HG03565 (cell line): ENCODE measurements around the gene CA5A.

ENCODE experiments used
- ATAC-seq: cut with Tn5 transposase; IDR thresholded peaks from one replicate; pipeline ENCODE4 v1.9.1; 2021; ENCODE audit warnings: mild to moderate bottlenecking, moderate library complexity; ENCODE audit not compliant: unreplicated experiment

Gene CA5A

DNA sequence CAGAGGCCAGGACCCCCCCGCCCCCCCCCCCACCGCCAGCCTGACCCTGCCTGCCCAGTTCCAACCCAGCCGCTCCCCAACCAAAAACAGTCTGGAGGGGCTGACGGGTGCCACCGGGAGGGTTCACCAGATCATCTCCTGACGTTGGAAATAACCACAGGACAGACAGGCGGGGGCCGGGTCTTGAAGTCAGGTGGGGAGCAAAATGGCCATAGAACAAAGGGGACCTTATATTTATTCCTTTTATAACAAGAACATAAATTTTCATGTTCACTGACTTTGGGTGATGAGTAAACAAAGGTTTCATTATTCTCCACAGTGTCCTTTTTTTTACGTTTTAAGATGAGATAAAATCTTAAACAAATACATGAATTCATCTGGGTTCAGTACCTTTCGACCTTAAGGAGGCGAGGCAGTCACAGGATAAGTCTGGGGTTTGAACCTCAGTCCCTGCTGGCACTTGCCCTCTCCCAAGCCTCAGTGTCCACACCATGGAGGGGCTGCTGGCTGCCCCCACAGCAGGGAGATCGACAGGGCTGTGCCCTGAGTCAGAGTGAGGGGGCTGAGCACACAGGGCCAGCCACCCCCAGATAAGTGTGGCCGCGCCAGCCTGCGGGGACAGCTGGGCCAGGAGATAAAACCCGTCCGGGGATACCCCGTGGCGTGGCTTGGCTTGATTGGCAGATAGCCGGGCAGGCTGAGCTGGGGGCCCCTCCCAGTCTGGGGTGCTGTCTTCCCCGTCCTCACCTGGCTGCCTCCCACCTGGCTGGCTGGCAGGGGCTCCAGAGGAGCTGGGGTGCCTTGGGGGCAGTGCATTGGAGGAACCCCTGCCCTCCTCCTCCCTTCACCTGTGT, 82.0 kb downstream of the CA5A start:
- no peak for ATAC-seq

DNA sequence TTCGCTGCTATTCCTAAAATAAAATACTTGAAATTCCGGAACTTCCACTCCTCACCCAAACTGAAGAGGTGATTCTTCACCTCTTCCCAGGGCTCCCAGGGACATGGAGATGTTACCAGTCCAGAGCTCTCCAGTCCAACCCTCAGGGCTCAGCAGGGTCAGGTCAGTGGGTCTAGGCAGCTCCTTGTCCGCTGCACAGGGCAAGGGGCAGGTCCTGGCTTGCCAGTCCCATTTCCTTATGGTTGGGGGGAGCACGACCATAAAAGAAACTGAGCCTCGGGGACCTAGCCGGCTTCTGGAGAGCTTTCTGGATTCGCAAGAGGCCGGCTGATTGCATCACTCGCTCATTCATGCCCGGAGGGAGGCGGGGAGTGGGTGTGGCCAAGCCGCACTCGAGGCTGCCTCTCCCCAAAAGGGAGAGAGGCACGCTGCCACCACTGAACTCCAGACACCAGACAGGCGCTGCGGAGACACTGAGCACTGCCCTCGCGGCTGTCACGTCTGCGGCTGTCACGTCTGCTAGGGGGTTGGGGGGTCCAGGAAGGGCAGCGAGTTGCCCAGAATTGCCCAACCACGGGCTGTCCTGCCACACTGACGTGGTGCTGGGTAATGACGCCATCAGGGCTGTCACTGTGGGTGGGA, 82.8 kb downstream of the CA5A start:
- ATAC-seq = no peak

DNA sequence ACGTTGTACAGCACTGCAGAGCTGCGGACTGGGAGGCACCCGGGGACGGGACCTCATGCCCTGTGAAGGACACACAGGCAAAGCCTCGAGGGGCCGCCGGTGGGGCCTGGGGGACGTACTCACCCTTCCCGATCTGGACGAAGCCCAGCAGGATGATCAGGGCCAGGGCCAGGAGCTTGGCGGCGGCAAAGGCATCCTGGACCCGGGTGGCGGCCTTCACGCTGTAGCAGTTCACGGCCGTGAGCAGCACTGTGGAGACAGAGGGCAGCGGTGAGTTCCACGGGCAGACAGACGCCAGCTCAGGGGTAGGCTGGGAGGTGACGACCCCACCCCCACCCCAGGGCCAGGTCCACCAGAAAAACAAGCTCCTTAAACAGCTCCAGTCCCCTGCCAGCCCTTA, 84.7 kb downstream of the CA5A start:
- ATAC-seq = no peak

DNA sequence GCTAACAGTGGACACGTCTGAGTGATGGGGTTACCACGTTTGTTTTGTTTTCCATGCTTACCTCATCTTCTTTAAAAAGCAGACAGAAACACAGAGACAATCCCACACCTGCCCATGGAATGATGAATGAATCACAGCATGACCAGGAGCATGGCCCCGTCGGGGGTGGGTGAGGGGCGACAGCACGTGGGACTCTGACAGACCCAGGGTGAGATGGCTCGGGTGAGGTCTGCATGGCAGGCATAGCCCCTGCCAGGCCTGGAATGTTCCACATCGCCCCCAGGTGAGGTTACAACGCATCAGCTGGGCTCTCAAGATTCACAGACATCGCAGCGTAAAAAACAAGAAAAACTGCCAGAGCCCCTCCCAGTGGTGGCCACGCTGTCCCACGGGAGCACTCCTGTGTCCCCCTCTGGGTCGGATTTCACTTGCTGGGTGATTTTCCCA, 85.2 kb downstream of the CA5A start:
- ATAC-seq = no peak

DNA sequence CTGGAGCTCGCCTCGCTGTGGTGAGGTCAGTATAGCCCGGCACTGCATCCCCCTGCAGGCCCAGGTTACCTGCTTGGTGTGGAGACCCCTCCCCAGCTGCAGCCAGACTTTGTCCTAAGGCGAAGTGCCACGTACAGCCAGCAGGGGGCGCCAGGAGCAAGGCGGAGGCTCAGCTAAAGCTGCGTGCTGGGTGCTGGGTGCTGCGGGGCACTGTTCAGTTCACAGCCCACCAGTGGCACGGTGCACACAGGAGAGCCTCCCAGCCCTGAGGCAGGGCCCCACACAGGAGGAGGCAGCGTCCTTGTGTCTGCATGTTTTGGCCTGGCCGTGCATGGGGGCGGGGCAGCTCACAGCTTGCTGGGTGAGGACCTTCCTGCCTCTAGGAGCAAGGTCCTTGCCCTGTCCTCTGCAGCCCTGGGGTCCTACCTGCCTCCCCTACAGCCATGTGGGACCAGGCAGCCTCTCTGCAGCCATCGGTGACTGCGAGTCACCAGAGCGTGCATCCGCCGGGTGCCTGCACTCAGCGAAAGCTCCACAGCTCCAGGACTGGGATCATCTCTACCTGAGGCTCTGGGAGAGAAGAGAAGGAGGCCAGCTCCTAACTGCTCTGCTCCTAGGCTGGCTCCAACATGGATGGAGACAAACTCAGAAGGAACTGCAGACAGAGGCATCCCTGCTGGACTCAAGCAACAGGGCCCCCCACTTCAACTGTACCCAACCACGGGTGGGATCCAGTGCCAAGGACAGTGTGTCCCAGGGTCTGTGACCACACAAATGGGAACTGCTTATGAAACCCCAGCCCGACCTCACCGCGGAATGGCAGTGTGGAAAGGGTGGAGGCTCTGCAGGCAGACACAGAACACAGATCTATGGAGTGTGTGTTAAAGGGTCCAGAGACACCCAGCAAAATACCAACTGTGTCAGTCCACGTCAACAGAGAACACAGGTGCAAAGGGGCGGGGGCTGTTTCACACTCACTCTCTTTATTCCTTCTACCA, 86.0 kb downstream of the CA5A start:
- ATAC-seq = no peak

DNA sequence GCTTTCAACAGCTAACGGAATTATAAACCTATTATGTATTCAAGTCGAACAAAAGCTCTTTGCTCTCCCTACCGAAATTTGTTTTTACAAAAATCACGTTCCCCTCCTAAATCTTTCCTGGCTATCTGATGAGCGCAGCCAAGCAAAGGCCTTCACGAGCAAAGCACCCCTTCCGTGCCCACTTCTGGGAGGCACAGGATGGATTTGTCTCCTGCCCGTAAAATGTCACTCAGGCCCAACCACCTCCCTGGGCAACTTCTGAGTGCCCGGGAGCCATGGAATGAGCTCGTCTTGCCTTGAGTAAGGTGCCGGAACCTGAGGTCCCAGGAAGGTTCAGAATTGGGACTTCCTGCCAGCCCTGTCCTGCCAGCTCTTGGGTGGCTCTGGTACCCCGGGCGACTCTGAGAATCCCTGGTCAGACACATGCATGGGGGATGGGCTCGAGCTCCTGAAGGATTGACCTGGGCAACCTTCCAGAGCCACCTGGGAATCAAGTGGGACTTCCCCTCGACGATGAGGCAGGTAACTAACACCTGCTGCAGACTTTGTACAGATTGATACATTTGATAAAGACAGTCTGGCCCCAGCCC, 86.8 kb downstream of the CA5A start:
- ATAC-seq = no peak

DNA sequence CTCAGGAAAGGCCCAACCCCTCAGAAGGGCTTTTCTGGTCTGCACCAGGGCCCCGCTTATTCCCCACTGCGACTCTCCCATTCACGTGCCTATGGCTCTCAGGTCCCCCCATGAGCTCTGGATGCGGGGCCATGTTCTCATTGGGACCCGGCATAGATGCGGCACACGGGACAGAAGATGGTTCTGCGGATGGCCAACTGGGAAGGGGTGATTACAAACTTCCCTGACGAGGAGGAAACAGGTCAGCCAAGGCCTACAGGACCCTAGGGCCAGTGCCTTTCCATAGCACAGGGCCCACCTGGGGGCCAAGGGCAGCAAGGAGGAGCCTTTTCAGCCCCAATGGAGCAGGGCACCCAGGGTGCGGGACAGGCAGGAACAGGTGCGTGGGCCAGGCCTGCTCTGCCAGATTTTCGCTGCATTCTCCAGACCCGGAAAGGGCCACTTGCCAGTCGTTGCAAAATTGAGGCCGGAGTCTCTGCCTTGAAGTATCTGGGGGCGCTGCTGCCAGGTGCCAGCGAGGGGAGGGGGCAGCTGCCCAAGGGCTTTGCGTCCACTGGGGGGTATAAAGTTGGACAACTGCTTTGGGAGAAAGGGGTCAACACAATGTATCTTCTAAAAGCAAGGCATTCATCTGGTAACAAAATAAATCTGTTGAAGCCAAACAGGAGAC, 87.5 kb downstream of the CA5A start:
- ATAC-seq = no peak

DNA sequence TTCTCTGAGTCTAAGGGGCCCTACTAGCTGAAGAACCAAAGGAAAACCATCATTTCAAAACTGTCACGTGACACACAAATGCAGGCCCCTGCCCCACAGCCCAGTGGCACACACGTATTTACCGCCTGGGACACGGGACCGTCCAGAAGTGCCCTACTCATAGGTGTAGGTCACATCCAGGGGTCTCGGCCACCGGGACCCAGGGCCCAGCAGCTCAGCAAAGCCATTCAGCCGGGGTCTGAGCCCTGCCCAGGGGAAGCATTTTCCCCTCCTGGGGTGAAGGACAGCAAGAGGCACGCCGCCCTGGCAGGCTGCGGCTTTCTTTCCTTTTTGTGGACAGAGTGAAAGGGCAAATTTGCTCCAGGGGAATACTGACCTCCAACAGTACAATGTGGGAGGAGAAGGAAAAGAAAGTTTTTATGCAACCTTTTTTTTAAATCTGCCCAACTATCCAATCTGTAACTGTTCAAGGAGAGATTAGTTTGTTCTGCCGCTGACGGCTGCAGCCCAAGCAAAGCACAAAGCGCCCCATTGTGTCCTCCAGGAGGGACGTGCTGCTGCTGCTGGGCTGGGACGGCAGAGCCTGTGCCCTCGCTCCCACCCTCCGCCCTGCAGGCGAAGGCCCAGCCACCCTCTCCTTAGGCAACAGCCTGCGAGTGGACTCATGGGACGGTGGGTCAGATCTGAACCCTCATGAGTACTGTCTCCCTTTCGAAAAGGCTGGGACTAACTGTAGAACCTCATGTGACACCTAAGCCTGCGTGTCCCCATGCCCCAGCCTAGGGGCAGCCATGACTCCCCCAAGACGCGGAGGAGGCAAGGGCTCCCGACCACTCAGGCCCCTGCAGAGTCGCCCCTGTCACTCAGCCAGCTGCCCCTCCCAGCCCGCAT, 88.3 kb downstream of the CA5A start:
- no peak for ATAC-seq

DNA sequence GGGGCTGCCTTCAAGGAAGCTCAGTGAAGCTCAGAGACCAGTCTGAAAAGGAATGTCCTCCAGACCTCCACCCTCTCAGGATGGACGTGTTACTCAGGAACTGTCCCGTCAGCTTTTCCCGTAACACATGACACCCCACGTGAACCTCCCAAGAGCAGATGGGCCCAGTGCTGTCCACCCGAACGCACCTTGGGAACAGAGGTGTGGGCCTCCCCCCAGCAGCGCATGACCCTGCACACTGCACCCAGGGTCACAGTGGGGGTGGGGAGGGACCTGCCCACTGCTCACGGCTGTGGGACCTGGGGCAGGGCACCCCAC, 88.9 kb downstream of the CA5A start:
- ATAC-seq = no peak

DNA sequence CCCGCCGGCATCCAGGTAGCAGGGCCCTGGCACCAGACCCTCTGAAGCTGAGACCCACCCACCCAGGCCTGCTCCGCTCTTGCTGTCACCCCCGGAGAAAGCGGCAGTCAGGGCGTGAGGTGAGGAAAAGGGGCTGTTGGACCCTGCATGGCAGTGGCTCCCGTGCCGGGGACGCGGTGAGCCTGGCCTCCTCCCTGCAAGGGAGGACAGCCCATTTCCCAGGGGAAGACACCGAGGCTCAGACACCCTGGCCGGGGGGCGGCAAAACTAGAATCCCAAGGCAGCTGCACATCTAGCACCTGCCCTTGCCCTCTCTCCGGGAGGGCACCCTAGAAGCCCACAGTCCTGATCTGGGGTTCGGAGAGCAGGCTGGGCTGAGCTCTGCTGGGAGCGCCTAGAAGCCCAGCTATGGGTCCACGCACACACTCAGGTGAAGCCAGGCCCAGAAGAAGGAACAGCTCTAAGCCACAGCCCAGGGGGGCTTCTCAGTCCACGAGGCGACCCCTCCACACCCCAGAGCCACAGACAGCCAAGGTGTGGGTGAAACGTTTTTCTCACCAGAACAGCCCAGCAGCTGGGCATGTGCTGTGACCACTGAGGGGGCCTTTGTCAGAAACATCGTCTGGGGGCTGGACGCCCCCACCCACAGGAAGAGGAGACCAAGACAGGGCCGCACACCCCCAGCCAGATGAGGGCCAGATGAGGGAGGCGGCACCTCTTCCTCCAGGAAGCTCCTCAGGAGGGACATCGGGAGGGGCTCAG, 89.4 kb downstream of the CA5A start:
- ATAC-seq = no peak

DNA sequence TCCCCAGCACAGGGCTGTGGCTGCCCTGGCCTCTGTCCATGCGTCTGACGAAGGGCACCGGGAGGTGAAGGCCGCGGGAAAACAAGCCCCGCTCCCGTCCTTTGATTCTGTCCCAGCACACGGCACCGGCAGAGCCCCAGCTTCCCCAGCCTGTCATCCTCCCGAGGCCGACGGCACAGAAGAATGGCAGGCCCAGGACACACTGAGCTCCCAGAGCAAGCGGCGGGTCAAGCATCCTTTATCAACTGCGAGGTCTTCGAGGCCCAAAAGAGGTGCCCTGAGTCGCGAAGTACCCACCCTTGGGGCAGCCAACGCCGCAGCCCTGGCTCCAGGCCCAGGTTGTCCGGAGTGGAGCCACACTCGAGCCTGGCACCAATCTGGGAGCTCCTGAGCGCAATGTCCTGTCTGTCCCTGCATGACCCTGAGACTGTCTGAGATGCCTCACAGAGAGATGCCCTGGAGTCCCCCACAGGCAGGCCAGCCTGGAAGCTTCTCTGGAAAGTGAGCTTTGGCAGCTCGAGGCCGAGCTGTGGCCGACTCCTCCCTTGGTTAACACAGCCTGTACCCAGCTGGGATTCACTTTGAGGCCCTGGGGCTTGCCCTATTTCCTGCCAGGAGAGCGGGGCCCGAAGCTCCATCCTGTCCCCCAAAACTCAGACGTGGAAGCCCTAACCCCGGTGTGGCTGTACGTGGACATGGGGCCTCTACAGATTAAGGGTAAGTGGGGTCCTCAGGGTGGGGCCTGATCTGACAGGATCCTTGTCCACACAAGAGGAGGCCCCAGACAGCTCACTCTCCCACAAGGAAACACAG, 90.3 kb downstream of the CA5A start:
- ATAC-seq = no peak

DNA sequence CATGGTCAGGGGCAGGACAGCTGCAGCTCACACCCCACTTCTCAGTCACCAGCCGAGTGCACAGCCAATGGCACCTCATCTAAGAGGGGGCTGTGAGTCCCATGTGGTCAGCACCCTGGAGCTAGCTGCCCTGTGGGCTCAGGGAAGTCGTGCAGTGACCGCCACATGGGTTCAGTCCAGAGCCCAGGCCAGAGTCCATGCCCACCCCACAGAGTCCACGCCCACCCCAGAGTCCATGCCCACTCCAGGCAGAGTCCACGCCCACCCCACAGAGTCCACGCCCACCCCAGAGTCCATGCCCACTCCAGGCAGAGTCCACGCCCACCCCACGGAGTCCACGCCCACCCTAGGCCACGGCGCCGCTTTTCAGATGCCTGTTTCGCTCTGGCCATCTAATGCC, 91.1 kb downstream of the CA5A start:
- ATAC-seq = no peak

DNA sequence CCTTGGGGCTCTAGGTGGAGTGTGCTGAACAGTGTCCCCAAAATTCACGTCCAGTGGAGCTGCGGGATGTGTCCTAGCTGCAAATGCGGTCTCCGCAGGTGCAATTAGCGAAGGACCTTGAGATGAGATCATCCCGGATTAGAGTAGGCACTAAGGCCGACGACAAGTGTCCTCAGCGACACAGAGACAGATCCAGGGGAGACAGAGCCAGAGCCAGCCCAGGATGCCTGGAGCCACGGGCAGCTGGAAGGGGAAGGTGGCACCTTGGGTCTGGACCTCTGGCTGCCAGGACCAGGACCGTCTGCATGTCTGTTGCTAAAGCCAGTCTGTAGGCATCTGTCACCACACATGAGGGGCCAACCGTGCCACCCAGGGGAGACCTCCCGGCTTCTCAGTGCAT, 91.5 kb downstream of the CA5A start:
- ATAC-seq = no peak

DNA sequence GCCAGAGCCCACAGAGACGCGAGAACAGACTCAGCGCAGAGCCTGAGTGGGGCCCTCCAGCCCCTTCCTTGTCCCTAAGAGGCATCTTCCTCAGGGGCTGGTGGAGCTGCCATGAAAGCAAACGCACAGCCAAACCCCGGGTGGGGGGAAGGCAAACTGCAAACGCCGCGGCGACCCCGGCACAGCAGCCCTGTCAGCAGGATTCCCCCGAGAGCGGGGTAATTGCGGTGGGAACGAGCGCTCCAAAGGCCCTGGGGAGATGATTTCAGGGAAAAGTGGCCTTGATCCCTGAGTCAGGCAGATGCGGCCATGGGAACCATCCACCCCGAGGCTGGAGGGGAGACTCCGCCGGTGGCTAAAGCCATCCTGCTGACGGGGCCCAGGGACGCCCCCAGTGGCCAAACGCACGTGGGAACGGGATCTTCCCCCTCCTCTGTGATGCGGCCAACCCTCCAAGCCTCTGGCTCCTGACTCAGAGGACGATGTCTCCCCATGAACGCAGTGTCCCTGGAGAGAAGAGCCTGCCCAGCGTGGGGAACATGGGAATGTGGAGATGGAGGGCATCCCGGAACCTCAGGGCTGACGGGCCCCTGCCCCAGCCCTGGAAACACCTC, 92.1 kb downstream of the CA5A start:
- ATAC-seq = no peak

DNA sequence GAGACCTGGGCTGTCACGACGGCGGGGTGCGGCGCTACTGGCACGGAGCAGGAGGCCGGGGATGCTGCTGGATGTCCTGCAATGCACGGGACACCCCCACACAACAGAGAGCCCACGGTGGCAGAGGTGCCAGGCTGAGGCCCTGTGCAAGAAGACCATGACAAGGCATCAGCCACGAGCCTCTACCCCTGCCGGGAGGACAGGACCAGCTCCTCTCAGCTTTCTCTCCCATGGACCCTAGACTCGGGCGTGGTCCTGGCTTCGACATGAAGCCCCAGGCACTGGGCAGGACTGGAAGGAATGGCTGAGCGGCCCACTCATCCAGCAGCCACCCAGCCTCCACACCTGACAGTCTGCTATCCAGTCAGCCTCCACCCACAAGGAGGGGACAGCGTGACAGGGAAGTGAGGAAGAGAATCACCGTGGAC, 92.6 kb downstream of the CA5A start:
- no peak for ATAC-seq

DNA sequence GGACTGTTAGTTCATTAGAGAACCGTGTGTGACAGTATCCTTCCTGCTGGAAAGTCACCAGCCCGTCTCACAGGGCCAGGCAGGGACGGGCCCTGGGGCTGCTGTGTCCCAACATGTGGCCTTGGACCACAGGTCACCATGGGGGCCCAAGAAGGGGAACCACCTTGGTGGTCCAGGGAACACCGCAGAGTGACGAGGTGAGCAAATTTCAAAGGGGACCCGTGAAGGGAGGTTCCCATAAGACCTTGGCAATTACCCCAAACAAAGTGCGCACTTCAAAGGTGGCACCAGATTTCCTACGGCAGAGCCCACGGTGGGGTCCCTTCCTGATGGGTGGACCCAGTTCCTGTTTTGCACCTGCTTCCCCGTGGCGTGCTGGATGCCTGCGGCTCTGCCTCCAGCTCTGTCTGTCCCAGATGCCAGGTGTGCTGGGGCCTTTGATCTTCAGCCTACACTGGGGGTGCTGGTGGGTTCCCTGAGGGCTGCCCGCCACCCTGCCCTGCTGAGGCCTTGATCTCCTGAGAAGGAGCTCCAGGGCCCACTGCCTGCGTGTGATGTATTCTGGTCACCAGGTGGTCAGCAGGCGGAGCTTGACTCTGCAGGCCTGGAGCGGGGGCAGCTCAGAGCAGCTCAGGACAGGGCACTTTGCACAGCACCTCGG, 94.0 kb downstream of the CA5A start:
- no peak for ATAC-seq
